NT2/D1 (cell line): Measurements from ENCODE around the gene NTRK3.

Experiments
- SUZ12 ChIP-seq: IDR thresholded peaks from 2 replicates; pipeline ENCODE4 v1.6.1; 2011; ENCODE audit not compliant: insufficient read length, insufficient read depth; ENCODE audit errors: extremely low read depth
- YY1 ChIP-seq: IDR thresholded peaks from 2 replicates; pipeline ENCODE4 v1.6.1; 2011; ENCODE audit not compliant: insufficient read length, insufficient read depth
- ZNF274 ChIP-seq: IDR thresholded peaks from 2 replicates; pipeline ENCODE4 v1.6.1; 2011; ENCODE audit warnings: mild to moderate bottlenecking, low read depth, low read length

GRCh38 chr15:87902772-87903426 lies 353.6 kb downstream of the NTRK3 start:
- no peak for TF ChIP-seq YY1
- TF ChIP-seq ZNF274, result no peak
- TF ChIP-seq SUZ12, result no peak
